Activated naive CD8-positive, alpha-beta T cell (primary cell): Measurements from ENCODE around the gene VRK3.
"Not testable (repeated sequence)": the region's sequence is repeated elsewhere in the genome, so short reads cannot be mapped to it uniquely, and the experiment has no call there.

Source experiments
- H3K27ac Mint-ChIP-seq: one replicate; pipeline ENCODE4 v1.8.0; 2021; ENCODE audit warnings: mixed read lengths
- H3K27me3 Mint-ChIP-seq: one replicate; pipeline ENCODE4 v1.8.0; 2021; ENCODE audit warnings: mixed read lengths
- H3K36me3 Mint-ChIP-seq: one replicate; pipeline ENCODE4 v1.8.0; 2021; ENCODE audit warnings: mixed read lengths
- H3K4me1 Mint-ChIP-seq: one replicate; pipeline ENCODE4 v1.8.0; 2021; ENCODE audit warnings: low read depth, mixed read lengths
- H3K4me3 Mint-ChIP-seq: one replicate; pipeline ENCODE4 v1.8.0; 2021; ENCODE audit warnings: mild to moderate bottlenecking, mixed read lengths
- H3K9me3 Mint-ChIP-seq: one replicate; pipeline ENCODE4 v1.8.0; 2021; ENCODE audit warnings: low read depth, mixed read lengths

The VRK3 gene

GRCh38 chr19:49946415-49946814 lies 78.8 kb downstream of the VRK3 start:
- no peak overlapping the region for H3K27ac Mint-ChIP-seq

GRCh38 chr19:49944567-49944966 lies 80.6 kb downstream of the VRK3 start:
- H3K36me3 Mint-ChIP-seq, H3K27ac Mint-ChIP-seq, H3K4me1 Mint-ChIP-seq, H3K4me3 Mint-ChIP-seq, H3K27me3 Mint-ChIP-seq, H3K9me3 Mint-ChIP-seq: not testable (repeated sequence)

More at GRCh38 chr19:49946415-49946814, 78.8 kb downstream of the VRK3 start:
- no peaks in the 10 kb centered on the region for H3K4me1 Mint-ChIP-seq
- no peaks in the 10 kb centered on the region for H3K9me3 Mint-ChIP-seq
- peaks cover 5% of the 10 kb centered on the region for H3K27me3 Mint-ChIP-seq
- H3K4me3 Mint-ChIP-seq, result no peak overlapping the region
- H3K36me3 Mint-ChIP-seq, result no peaks in the 10 kb centered on the region

DNA sequence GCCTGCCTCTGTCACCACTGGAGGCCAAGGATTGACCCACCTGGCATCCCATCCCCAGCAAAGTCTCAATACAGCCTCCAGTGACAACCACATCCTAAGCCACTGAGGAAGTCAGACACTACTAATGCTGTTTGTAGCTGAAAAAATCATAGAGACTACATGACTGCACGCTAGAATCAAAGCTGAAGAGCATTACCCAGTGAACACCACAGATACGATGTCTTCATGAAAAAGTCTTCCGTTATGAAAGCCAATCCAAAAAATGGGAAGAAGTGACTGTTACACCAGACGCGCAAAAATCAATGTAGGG lies 84.7 kb downstream of the VRK3 start:
- Mint-ChIP-seq H3K9me3 (no peaks in the 10 kb centered on the region), H3K4me3 (no peak overlapping the region), H3K36me3 (no peaks in the 10 kb centered on the region), H3K4me1 (peaks cover 13% of the 10 kb centered on the region), H3K27ac (no peak overlapping the region), H3K27me3 (peaks cover 6% of the 10 kb centered on the region)

DNA sequence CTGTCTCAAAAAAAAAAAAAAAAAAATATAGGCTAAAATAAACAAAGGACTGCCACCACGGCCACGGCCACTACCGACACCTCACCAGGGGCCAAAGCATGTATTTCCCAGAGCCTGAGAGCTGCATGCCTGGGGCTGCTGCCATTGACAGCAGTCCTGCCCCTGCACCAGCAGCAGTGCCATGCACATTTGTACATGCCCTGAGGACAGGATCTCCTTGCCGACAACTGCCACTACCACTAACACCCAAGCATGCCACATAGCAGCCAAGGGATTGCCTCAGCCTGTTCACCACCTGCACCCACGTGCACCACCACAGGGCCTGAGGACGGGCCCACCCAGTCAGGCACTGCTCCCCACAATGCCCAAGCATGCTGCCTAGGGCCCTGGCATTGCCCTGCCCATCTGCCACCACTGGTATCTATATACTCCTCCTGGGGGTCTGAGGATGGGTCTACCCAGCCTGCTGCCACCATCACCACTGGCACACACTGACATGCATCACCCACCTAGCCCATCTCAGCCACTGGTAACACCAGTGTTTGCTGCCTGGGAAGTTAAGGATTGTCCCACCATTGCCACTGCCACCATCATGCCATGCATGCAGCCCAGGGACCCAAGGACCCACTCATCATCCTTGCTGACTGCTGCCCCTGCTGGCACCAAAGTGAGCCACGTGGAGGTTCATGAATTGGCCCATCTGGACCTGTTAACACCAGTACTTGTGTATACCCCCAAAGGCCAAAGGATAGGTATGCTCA lies 85.3 kb downstream of the VRK3 start:
- H3K4me3 Mint-ChIP-seq, result no peak overlapping the region
- peaks cover 13% of the 10 kb centered on the region for H3K4me1 Mint-ChIP-seq
- no peaks in the 10 kb centered on the region for H3K36me3 Mint-ChIP-seq
- H3K27ac Mint-ChIP-seq, result no peak overlapping the region
- peaks cover 3% of the 10 kb centered on the region for H3K27me3 Mint-ChIP-seq
- no peaks in the 10 kb centered on the region for H3K9me3 Mint-ChIP-seq

- Mint-ChIP-seq H3K36me3 (no peaks in the 10 kb centered on the region), H3K9me3 (no peaks in the 10 kb centered on the region), H3K4me1 (peaks cover 14% of the 10 kb centered on the region), H3K27ac (no peak overlapping the region), H3K27me3 (peaks cover 3% of the 10 kb centered on the region), H3K4me3 (no peak overlapping the region)
Observed at GRCh38 chr19:49938662-49939061, 86.5 kb downstream of the VRK3 start.

GRCh38 chr19:49937750-49938381 lies 87.3 kb downstream of the VRK3 start:
- H3K27ac Mint-ChIP-seq, result no peak overlapping the region

GRCh38 chr19:49936549-49936948 lies 88.6 kb downstream of the VRK3 start:
- Mint-ChIP-seq H3K9me3 (no peaks in the 10 kb centered on the region), H3K27me3 (peaks cover 1% of the 10 kb centered on the region), H3K36me3 (peaks cover 7% of the 10 kb centered on the region), H3K27ac (no peak overlapping the region), H3K4me3 (no peak overlapping the region), H3K4me1 (peaks cover 33% of the 10 kb centered on the region)

More at GRCh38 chr19:49937750-49938381, 87.3 kb downstream of the VRK3 start:
- Mint-ChIP-seq H3K9me3 (no peaks in the 10 kb centered on the region), H3K4me1 (peaks cover 22% of the 10 kb centered on the region), H3K4me3 (no peak overlapping the region), H3K27me3 (peaks cover 1% of the 10 kb centered on the region), H3K36me3 (peaks cover 2% of the 10 kb centered on the region)

GRCh38 chr19:49933643-49934042 lies 91.5 kb downstream of the VRK3 start:
- peaks cover 10% of the 10 kb centered on the region for H3K36me3 Mint-ChIP-seq
- no peak overlapping the region for H3K4me3 Mint-ChIP-seq

GRCh38 chr19:49932731-49933131 lies 92.4 kb downstream of the VRK3 start:
- H3K4me3 Mint-ChIP-seq, result no peak overlapping the region
- no peak overlapping the region for H3K27ac Mint-ChIP-seq
- H3K9me3 Mint-ChIP-seq, result no peaks in the 10 kb centered on the region
- peaks cover 40% of the 10 kb centered on the region for H3K4me1 Mint-ChIP-seq
- no peaks in the 10 kb centered on the region for H3K27me3 Mint-ChIP-seq
- peaks cover 10% of the 10 kb centered on the region for H3K36me3 Mint-ChIP-seq

More at GRCh38 chr19:49933643-49934042, 91.5 kb downstream of the VRK3 start:
- Mint-ChIP-seq H3K4me1 (peaks cover 36% of the 10 kb centered on the region), H3K27ac (no peak overlapping the region), H3K9me3 (no peaks in the 10 kb centered on the region), H3K27me3 (no peaks in the 10 kb centered on the region)

DNA sequence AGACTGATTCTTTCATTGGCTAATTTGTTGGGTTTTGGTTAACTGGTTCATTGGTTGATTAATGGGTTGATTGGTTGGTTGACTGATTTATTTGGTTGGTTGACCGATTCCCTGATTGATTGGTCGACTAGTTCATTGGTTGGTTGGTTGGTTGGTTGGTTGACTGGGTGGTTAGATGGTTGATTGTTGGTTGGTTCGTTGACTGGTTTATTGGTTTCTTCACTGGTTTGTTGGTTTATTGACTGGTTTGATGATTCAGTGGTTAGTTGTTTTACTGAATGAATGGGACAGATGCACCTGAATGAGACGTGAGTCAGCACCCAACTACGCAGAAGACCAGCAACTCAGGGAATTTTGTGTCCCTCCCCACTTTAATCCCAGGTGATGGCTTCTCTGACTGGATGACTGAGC lies 93.1 kb downstream of the VRK3 start:
- Mint-ChIP-seq H3K36me3 (peaks cover 14% of the 10 kb centered on the region), H3K9me3 (no peaks in the 10 kb centered on the region), H3K27ac (peak overlapping the region; percentile 54), H3K4me1 (peaks cover 44% of the 10 kb centered on the region), H3K4me3 (peak overlapping the region; percentile 60), H3K27me3 (no peaks in the 10 kb centered on the region)

GRCh38 chr19:49931293-49932040 lies 93.7 kb downstream of the VRK3 start:
- H3K36me3 Mint-ChIP-seq, result peaks cover 14% of the 10 kb centered on the region
- peaks cover 47% of the 10 kb centered on the region for H3K4me1 Mint-ChIP-seq
- no peaks in the 10 kb centered on the region for H3K27me3 Mint-ChIP-seq
- H3K9me3 Mint-ChIP-seq, result no peaks in the 10 kb centered on the region
- H3K4me3 Mint-ChIP-seq, result peak overlapping the region; percentile 60
- H3K27ac Mint-ChIP-seq, result peak overlapping the region; percentile 11

GRCh38 chr19:49930483-49931011 lies 94.6 kb downstream of the VRK3 start:
- no peaks in the 10 kb centered on the region for H3K27me3 Mint-ChIP-seq
- H3K27ac Mint-ChIP-seq, result no peak overlapping the region
- H3K9me3 Mint-ChIP-seq, result no peaks in the 10 kb centered on the region
- peaks cover 14% of the 10 kb centered on the region for H3K36me3 Mint-ChIP-seq
- no peak overlapping the region for H3K4me3 Mint-ChIP-seq
- H3K4me1 Mint-ChIP-seq, result peaks cover 50% of the 10 kb centered on the region

DNA sequence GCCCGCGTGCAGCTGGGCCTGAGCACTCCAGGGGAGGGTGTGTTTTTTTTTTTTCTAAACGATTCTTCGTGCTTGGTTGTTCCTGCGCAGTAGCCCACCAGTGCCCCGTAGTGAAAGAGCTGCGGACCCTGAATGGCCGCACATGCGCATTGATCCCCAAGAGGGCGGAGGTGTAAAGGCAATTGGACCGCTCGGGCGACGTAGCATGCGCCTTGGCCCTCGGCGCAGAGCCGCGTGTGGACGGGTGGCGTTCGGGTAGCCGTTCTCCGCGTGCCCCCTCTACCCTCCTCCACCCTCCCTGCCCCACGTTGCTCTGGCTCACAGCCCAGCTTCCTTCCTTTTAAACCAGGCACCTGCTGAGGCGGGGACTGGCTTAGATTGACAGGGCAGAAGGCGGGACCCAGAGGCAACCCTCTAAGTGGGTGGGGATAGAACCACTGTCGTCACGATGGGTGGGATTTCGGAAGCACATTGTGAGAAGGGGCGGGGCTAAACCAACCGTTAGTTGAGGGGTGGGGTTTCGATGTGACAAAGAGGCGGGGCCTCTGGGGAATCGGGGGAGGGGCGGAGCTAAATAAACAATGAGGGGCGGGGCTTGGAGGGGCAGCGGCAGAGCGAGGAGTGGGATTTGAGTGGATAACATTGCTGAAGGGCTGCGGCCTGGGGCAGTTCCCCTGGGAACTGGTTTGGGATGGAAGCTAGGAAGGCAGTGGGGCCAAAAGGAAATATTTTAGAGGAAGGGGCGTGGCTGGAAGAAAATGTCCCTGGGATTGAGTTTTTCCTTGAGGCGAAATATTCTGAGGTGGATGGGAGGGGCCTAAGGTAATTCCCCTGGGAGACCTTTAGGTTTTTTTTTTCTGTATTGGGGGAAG lies 95.3 kb downstream of the VRK3 start:
- Mint-ChIP-seq H3K4me3 (peak overlapping the region; percentile 99), H3K4me1 (peaks cover 55% of the 10 kb centered on the region), H3K27ac (peak overlapping the region; percentile 99), H3K27me3 (no peaks in the 10 kb centered on the region), H3K9me3 (no peaks in the 10 kb centered on the region), H3K36me3 (peaks cover 17% of the 10 kb centered on the region)

- Mint-ChIP-seq H3K4me3 (peak within 1 kb of the TSS; percentile 99), H3K36me3 (peaks cover 17% of the 10 kb centered on the region), H3K4me1 (peaks cover 55% of the 10 kb centered on the region), H3K27ac (peak within 1 kb of the TSS; percentile 99), H3K9me3 (no peaks in the 10 kb centered on the region), H3K27me3 (no peaks in the 10 kb centered on the region)
Observed at GRCh38 chr19:49929121-49929610, 96.0 kb downstream of the VRK3 start, which contains the start of the genes ATF5 and NUP62. TSS of gene ATF5 (plus strand) at chr19:49929205. CDS start at chr19:49930851, 1,646 bp downstream. TSS of gene NUP62 (minus strand) at chr19:49929504. CDS start at chr19:49909807, 19,697 bp downstream.
